GM12878 (cell line): ENCODE data around the gene RASL12. TPM values are rescaled to one million over a fixed set of nuclear protein-coding genes. Genes with fewer than 3 reads are reported as not detected.

ENCODE experiments used
- ATAC-seq: fragments of 200-7000 bp; cut with Tn5 transposase; 3 replicates; pipeline ENCODE4 v1.9.1; 2020; ENCODE audit warnings: mild to moderate bottlenecking, moderate library complexity
- BruUV-seq: library from RNA; stranded (reverse); fragments of 400-500 nt; replicated peaks from 2 replicates; lab custom pipeline; 2021; lab: Mats Ljungman, UMichigan
- CTCF ChIA-PET: fragments of 300-600 bp; sonication (Branson Sonifier 250); formaldehyde crosslinking; extraction: SDS; loops from one replicate; lab custom pipeline; 2021; ENCODE audit warnings: inconsistent platforms; lab: Yijun Ruan, JAX
- POLR2A ChIA-PET: fragments of 350-600 bp; formaldehyde crosslinking; extraction: SDS; loops from one replicate; lab custom pipeline; 2021; ENCODE audit warnings: inconsistent platforms; lab: Charles Lee
- RAD21 ChIA-PET: fragments of 300-600 bp; sonication (Branson Sonifier 250); formaldehyde crosslinking; loops from one replicate; lab custom pipeline; 2023; ENCODE audit warnings: antibody characterized with exemption; ENCODE audit not compliant: unreplicated experiment; lab: Charles Lee
- SMC1A ChIA-PET: fragments of 300-600 bp; sonication (Branson Sonifier 250); formaldehyde crosslinking; loops from one replicate; lab custom pipeline; 2023; ENCODE audit not compliant: unreplicated experiment, uncharacterized antibody; lab: Charles Lee
- DNase-seq: peaks from one replicate; pipeline ENCODE4 v3.0.0-alpha.2; 2011; ENCODE audit warnings: low read depth, low spot score
- FAIRE-seq: peaks from 3 replicates; lab custom pipeline; 2011; peaks lifted over from hg19 to GRCh38; lab: Jason Lieb, UNC
- H2AFZ ChIP-seq: 2 replicates; pipeline ENCODE4 v1.6.0; 2011; ENCODE audit warnings: low read depth, low read length, control low read depth; ENCODE audit not compliant: control insufficient read depth
- H3K27ac ChIP-seq: 2 replicates; pipeline ENCODE4 v1.5.1; 2011; ENCODE audit warnings: control low read depth; ENCODE audit not compliant: control insufficient read depth, insufficient read depth
- H3K27me3 ChIP-seq, 2 experiments: replicated peaks in 1 of 2; 2 replicates each; pipeline versions ENCODE4 v1.6.0 to v1.6.1; 2011; ENCODE audit warnings: low read length in 1 of 2; ENCODE audit not compliant: control insufficient read depth in 2 of 2, insufficient read depth in 2 of 2
- H3K36me3 ChIP-seq, 2 experiments: 2 replicates each; pipeline ENCODE4 v1.5.1; 2011; ENCODE audit warnings: low read length in 1 of 2; ENCODE audit not compliant: control insufficient read depth in 2 of 2, insufficient read depth in 2 of 2
- H3K4me1 ChIP-seq: 2 replicates; pipeline ENCODE4 v1.6.1; 2011; ENCODE audit warnings: mild to moderate bottlenecking, low read length, moderate library complexity, mixed read lengths; ENCODE audit not compliant: control insufficient read depth, insufficient read depth
- H3K4me2 ChIP-seq: 2 replicates; pipeline ENCODE4 v1.6.0; 2011; ENCODE audit warnings: control low read depth; ENCODE audit not compliant: control insufficient read depth, insufficient read depth
- H3K4me3 ChIP-seq: fragments of 200-600 bp; sonication (generic); 2 replicates; pipeline ENCODE4 v1.5.1; 2016
- H3K79me2 ChIP-seq: 2 replicates; pipeline ENCODE4 v1.6.0; 2011; ENCODE audit warnings: low read length; ENCODE audit not compliant: control insufficient read depth, insufficient read depth
- H3K9ac ChIP-seq: 2 replicates; pipeline ENCODE4 v1.8.0; 2011; ENCODE audit warnings: low read length, control low read depth, mixed read lengths; ENCODE audit not compliant: control insufficient read depth, insufficient read depth
- H3K9me3 ChIP-seq: replicated peaks from 3 replicates; pipeline ENCODE4 v1.5.1; 2011; ENCODE audit warnings: mild to moderate bottlenecking, low read length; ENCODE audit not compliant: control insufficient read depth, insufficient read depth
- H4K20me1 ChIP-seq: 2 replicates; pipeline ENCODE4 v1.6.0; 2011; ENCODE audit not compliant: control insufficient read depth, insufficient read depth
- CBX3 ChIP-seq: fragments of 200-600 bp; sonication (generic); IDR thresholded peaks from 2 replicates; pipeline ENCODE4 v1.6.1; 2016; ENCODE audit warnings: low read depth, borderline replicate concordance
- CEBPZ ChIP-seq: fragments of 150-350 bp; IDR thresholded peaks from 2 replicates; pipeline ENCODE4 v1.6.1; 2016; ENCODE audit warnings: low read depth, low read length
- IKZF1 ChIP-seq: fragments of 450-650 bp; conservative IDR thresholded peaks from 2 replicates; pipeline ENCODE4 v1.6.1; 2017; ENCODE audit warnings: antibody characterized with exemption, mild to moderate bottlenecking
- ZBTB11 ChIP-seq: fragments of 450-650 bp; formaldehyde crosslinking; IDR thresholded peaks from 2 replicates; pipeline ENCODE4 v1.5.0; 2022; ENCODE audit warnings: mild to moderate bottlenecking, missing genetic modification characterization
- ZBTB4 ChIP-seq: fragments of 450-650 bp; formaldehyde crosslinking; IDR thresholded peaks from 2 replicates; pipeline ENCODE4 v1.4.0; 2022; ENCODE audit warnings: mild to moderate bottlenecking, moderate library complexity
- ZNF24 ChIP-seq: fragments of 450-650 bp; IDR thresholded peaks from 2 replicates; pipeline ENCODE4 v1.6.1; 2017; ENCODE audit warnings: antibody characterized with exemption, mild to moderate bottlenecking
- WGBS: methylation state at CpG from one replicate; pipeline ENCODE4 v1.1.6; 2016; ENCODE audit warnings: low lambda C conversion rate; ENCODE audit not compliant: insufficient replicate concordance, insufficient coverage; ENCODE audit errors: missing lambda C conversion rate; 5-methylcytosine and 5-hydroxymethylcytosine counted together
- in situ Hi-C: fragments of 300-500 bp; cut with MboI; formaldehyde crosslinking; loops from 9 replicates; pipeline ENCODE4 v1.14.3; 2018; ENCODE audit warnings: mixed read lengths
- intact Hi-C: fragments of 100-400 bp; cut with micrococcal nuclease; formaldehyde crosslinking; loops from one replicate; pipeline ENCODE4 v1.14.2; 2022; ENCODE audit not compliant: unreplicated experiment
- polyA plus RNA-seq, 11 experiments: library from polyadenylated mRNA; depleted of rRNA in 4 of 11; unstranded in 6 of 11; stranded (reverse) in 5 of 11; fragments of >200 nt; fragmentation: Nextera tagmentation in 4 of 11; fragmentation: Illumina TruSeq in 1 of 11; extraction: Ambion mirVana in 4 of 11; extraction: Trizol in 1 of 11; gene quantifications; 1 replicate in 1 of 11; 2 replicates in 10 of 11; pipeline versions ENCODE4 v1.2.1 to v1.2.3, GENCODE V29; 2011 to 2016; ENCODE audit warnings: inconsistent platforms in 2 of 11, missing spikeins in 2 of 11, low read depth in 1 of 11
- total RNA-seq, 4 experiments: library from RNA; depleted of rRNA in 3 of 4; stranded (reverse); fragments of >200 nt in 3 of 4; fragmentation: Illumina TruSeq in 1 of 4; extraction: Trizol in 1 of 4; gene quantifications; 2 replicates each; pipeline versions ENCODE4 v1.2.1 to v1.2.3, GENCODE V29; 2013 to 2021

Gene RASL12
- total and polyA plus RNA-seq, 10 of the 15 experiments (the other 5 are each of a cell fraction or from before 2014, with no cell fraction given): 0.06 to 0.10 TPM; not detected in 8

GRCh38 chr15:65077291-65077980 is 9.6 kb upstream of the RASL12 start:
- in situ Hi-C loops: no loop called here
- H2AFZ ChIP-seq: no peak overlapping the region
- no peaks in the 10 kb centered on the region for H3K79me2 ChIP-seq
- CTCF ChIA-PET: interaction anchor here (1.1 to 2.6 kb wide), 4 partner anchors 15 to 347 kb away, joined by 3 to 17 read pairs (median 4); no protein-coding TSS in a partner anchor
- DNase-seq (no peak), ATAC-seq (no peak), FAIRE-seq (no peak)
- H3K27me3 ChIP-seq: no peaks in the 10 kb centered on the region
- no peaks in the 10 kb centered on the region for H3K36me3 ChIP-seq
- H3K4me1 ChIP-seq: no peaks in the 10 kb centered on the region
- 87% methylated on average over 64 of the region's 85 CpGs for WGBS
- no peak for TF ChIP-seq ZNF24
- TF ChIP-seq IKZF1: no peak
- TF ChIP-seq ZBTB11 (CRISPR knock-in tag): no peak
- no peak for TF ChIP-seq CBX3
- no peak for TF ChIP-seq CEBPZ
- no peak for TF ChIP-seq ZBTB4 (CRISPR knock-in tag)
- SMC1A ChIA-PET: no interaction called here
- no peak overlapping the region for H3K27ac ChIP-seq
- no peak overlapping the region for H3K4me3 ChIP-seq
- H3K9ac ChIP-seq: no peak overlapping the region
- H4K20me1 ChIP-seq: peaks cover 3% of the 10 kb centered on the region; the same call in 1 of the 2 replicates
- intact Hi-C loops: no loop called here
- POLR2A ChIA-PET: interaction anchor here (1.0 kb wide), 1 partner anchor 11 kb away, joined by 3 read pairs; no protein-coding TSS in a partner anchor
- no peak overlapping the region for H3K4me2 ChIP-seq
- RAD21 ChIA-PET: interaction anchor here (1.6 kb wide), 1 partner anchor 23 kb away, joined by 8 read pairs; no protein-coding TSS in a partner anchor
- no peaks in the 10 kb centered on the region for H3K9me3 ChIP-seq
- BruUV-seq: no TSS peak
